ENCODE measurements around the gene MOCS3.

Gene MOCS3, protein sequence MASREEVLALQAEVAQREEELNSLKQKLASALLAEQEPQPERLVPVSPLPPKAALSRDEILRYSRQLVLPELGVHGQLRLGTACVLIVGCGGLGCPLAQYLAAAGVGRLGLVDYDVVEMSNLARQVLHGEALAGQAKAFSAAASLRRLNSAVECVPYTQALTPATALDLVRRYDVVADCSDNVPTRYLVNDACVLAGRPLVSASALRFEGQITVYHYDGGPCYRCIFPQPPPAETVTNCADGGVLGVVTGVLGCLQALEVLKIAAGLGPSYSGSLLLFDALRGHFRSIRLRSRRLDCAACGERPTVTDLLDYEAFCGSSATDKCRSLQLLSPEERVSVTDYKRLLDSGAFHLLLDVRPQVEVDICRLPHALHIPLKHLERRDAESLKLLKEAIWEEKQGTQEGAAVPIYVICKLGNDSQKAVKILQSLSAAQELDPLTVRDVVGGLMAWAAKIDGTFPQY

DNA sequence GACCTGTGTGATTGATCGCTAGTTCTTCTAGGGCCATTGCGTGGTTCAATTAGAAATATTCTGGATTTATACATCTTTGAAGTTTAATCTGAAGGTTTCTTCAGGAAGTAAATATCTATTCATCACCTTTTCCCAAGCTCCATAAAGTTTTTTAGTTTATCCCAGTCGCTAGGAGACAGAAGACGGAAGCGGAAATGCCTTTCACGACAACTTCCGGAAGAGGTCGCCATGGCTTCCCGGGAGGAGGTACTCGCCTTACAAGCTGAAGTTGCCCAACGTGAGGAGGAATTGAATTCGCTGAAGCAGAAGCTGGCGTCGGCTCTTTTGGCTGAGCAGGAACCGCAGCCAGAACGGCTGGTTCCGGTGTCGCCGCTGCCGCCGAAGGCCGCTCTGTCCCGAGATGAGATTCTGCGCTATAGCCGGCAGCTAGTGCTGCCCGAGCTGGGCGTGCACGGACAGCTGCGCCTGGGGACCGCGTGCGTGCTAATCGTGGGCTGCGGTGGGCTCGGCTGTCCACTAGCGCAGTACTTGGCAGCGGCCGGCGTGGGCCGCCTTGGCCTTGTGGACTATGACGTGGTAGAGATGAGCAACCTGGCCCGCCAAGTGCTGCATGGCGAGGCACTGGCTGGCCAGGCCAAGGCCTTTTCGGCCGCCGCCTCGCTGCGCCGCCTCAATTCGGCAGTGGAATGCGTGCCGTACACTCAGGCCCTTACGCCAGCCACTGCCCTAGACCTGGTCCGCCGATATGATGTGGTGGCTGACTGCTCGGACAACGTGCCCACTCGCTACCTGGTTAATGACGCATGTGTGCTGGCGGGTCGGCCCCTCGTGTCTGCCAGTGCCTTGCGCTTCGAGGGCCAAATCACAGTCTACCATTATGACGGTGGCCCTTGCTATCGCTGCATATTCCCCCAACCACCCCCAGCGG, at the start of gene MOCS3:
Gene MOCS3, plus strand, starts transcription at position 204 of the 928 bp plus-strand sequence. Its CDS starts 25 bp downstream, at position 229.
- peak; percentile 54 for DNase-seq (ENCODE audit: low read depth, low spot score)
- H3K36me3 ChIP-seq (ENCODE audit: control insufficient read depth, insufficient read depth, low read length), result no peaks in the 10 kb centered on the region
- no peaks in the 10 kb centered on the region for H3K9me3 ChIP-seq (ENCODE audit: control insufficient read depth, insufficient read depth, low read length)
- H3K4me3 ChIP-seq (ENCODE audit: low read length), result peak within 1 kb of the TSS; percentile 99
- H3K4me1 ChIP-seq (ENCODE audit: control insufficient read depth, insufficient read depth, low read length), result no peaks in the 10 kb centered on the region
- H3K27ac ChIP-seq (ENCODE audit: low read length), result no peak within 1 kb of the TSS
- no peaks in the 10 kb centered on the region for H3K27me3 ChIP-seq (ENCODE audit: control insufficient read depth, insufficient read depth, low read length)
- no CpG with 5 or more reads among the region's 67 CpGs for WGBS (ENCODE audit: insufficient coverage, insufficient read length)

DNA sequence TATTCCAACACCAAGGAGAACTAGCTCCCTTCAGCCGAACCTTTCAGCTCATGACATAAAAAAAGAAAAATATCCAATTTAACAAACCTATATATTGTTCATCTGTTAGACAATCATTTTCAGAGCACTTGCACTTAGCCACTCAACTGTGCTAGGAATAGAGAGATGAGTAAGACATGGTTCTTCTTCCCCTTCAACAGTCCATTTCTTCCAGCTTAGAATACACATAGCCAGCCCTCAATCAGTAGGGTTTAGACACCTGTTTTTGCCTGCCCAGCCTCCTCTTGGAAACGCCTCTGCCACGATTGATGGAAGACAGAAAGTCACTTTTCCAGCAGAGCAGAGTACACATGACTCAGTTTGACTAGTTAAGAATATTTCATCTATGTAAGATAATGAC, 49.2 kb upstream of the MOCS3 start:
- no CpG with 5 or more reads among the region's 3 CpGs for WGBS (ENCODE audit: insufficient coverage, insufficient read length)
- no peaks in the 10 kb centered on the region for H3K4me1 ChIP-seq (ENCODE audit: control insufficient read depth, insufficient read depth, low read length)
- H3K27me3 ChIP-seq (ENCODE audit: control insufficient read depth, insufficient read depth, low read length), result no peaks in the 10 kb centered on the region
- DNase-seq (ENCODE audit: low read depth, low spot score), result no peak
- H3K4me3 ChIP-seq (ENCODE audit: low read length), result no peak overlapping the region
- no peaks in the 10 kb centered on the region for H3K9me3 ChIP-seq (ENCODE audit: control insufficient read depth, insufficient read depth, low read length)
- H3K36me3 ChIP-seq (ENCODE audit: control insufficient read depth, insufficient read depth, low read length), result no peaks in the 10 kb centered on the region; the same call in 1 of the 2 replicates
- no peak overlapping the region for H3K27ac ChIP-seq (ENCODE audit: low read length)

- H3K4me1 ChIP-seq (ENCODE audit: control insufficient read depth, insufficient read depth, low read length), result no peaks in the 10 kb centered on the region
- no CpG with 5 or more reads among the region's 3 CpGs for WGBS (ENCODE audit: insufficient coverage, insufficient read length)
- no peaks in the 10 kb centered on the region; the same call in 1 of the 2 replicates for H3K36me3 ChIP-seq (ENCODE audit: control insufficient read depth, insufficient read depth, low read length)
These were observed 47.6 kb upstream of the MOCS3 start for GRCh38 chr20:50911030-50911429.

DNA sequence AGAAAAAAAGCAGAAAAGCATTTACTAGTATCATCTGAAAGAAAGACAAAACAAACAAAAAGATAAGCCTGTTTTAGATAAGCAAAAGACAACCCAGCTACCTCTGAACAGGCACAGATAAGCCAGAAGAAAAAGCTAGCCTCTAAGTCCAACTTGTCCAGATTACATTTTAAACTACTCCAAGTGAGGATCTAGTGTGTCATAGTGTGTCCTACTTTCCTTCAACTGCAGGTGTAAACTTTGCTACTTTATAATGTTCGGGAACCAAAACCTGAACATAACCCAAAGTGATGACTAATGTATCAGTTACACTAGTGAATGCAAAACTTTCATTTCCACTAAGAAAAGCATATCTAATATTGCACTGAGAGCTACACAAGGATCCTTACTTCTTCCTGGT, 46.9 kb upstream of the MOCS3 start:
- no CpG with 5 or more reads among the region's 1 CpG for WGBS (ENCODE audit: insufficient coverage, insufficient read length)
- Histone ChIP-seq H3K9me3 (ENCODE audit: control insufficient read depth, insufficient read depth, low read length) (no peaks in the 10 kb centered on the region), H3K36me3 (ENCODE audit: control insufficient read depth, insufficient read depth, low read length) (no peaks in the 10 kb centered on the region), H3K4me1 (ENCODE audit: control insufficient read depth, insufficient read depth, low read length) (no peaks in the 10 kb centered on the region), H3K4me3 (ENCODE audit: low read length) (no peak overlapping the region), H3K27me3 (ENCODE audit: control insufficient read depth, insufficient read depth, low read length) (no peaks in the 10 kb centered on the region), H3K27ac (ENCODE audit: low read length) (no peak overlapping the region)
- DNase-seq (ENCODE audit: low read depth, low spot score), result no peak

More at GRCh38 chr20:50911030-50911429, 47.6 kb upstream of the MOCS3 start:
- H3K27me3 ChIP-seq (ENCODE audit: control insufficient read depth, insufficient read depth, low read length), result no peaks in the 10 kb centered on the region
- no peaks in the 10 kb centered on the region for H3K9me3 ChIP-seq (ENCODE audit: control insufficient read depth, insufficient read depth, low read length)
- H3K4me3 ChIP-seq (ENCODE audit: low read length), result no peak overlapping the region
- H3K27ac ChIP-seq (ENCODE audit: low read length), result no peak overlapping the region
- no peak for DNase-seq (ENCODE audit: low read depth, low spot score)

- Histone ChIP-seq H3K36me3 (ENCODE audit: control insufficient read depth, insufficient read depth, low read length) (no peaks in the 10 kb centered on the region), H3K9me3 (ENCODE audit: control insufficient read depth, insufficient read depth, low read length) (no peaks in the 10 kb centered on the region), H3K27me3 (ENCODE audit: control insufficient read depth, insufficient read depth, low read length) (no peaks in the 10 kb centered on the region), H3K27ac (ENCODE audit: low read length) (no peak overlapping the region), H3K4me3 (ENCODE audit: low read length) (no peak overlapping the region), H3K4me1 (ENCODE audit: control insufficient read depth, insufficient read depth, low read length) (no peaks in the 10 kb centered on the region)
- no peak for DNase-seq (ENCODE audit: low read depth, low spot score)
- WGBS (ENCODE audit: insufficient coverage, insufficient read length), result no CpG with 5 or more reads among the region's 2 CpGs
These were observed 44.8 kb upstream of the MOCS3 start for GRCh38 chr20:50913690-50914375.

DNA sequence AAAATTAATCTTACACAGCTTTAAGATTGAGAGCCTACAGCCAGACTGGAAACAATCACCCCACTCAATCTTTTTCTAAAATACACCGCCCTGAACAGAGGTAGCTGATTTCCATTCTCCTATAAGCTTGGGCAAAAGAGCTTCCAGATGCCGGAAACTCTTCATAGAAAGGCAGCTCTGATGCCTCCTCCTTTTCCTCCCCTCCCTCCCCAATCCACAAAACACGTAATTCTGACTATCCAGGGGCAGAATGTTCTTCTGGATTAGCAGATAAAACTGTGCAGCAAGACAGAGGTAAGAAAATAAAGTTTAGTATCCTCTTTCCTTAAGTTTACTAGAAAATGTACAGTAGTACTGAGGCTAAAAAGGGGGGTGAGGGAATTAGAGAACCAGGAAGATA, 43.2 kb upstream of the MOCS3 start:
- no peak overlapping the region for H3K27ac ChIP-seq (ENCODE audit: low read length)
- no peaks in the 10 kb centered on the region for H3K36me3 ChIP-seq (ENCODE audit: control insufficient read depth, insufficient read depth, low read length)

GRCh38 chr20:50916257-50916656, 42.4 kb upstream of the MOCS3 start:
- H3K9me3 ChIP-seq (ENCODE audit: control insufficient read depth, insufficient read depth, low read length), result no peaks in the 10 kb centered on the region
- H3K4me3 ChIP-seq (ENCODE audit: low read length), result no peak overlapping the region
- H3K27me3 ChIP-seq (ENCODE audit: control insufficient read depth, insufficient read depth, low read length), result no peaks in the 10 kb centered on the region
- no peak for DNase-seq (ENCODE audit: low read depth, low spot score)
- H3K27ac ChIP-seq (ENCODE audit: low read length), result no peak overlapping the region
- no peaks in the 10 kb centered on the region for H3K4me1 ChIP-seq (ENCODE audit: control insufficient read depth, insufficient read depth, low read length)
- WGBS (ENCODE audit: insufficient coverage, insufficient read length), result no CpG with 5 or more reads among the region's 5 CpGs
- H3K36me3 ChIP-seq (ENCODE audit: control insufficient read depth, insufficient read depth, low read length), result no peaks in the 10 kb centered on the region

More for the DNA sequence above, 43.2 kb upstream of the MOCS3 start:
- no peaks in the 10 kb centered on the region for H3K27me3 ChIP-seq (ENCODE audit: control insufficient read depth, insufficient read depth, low read length)
- no peak overlapping the region for H3K4me3 ChIP-seq (ENCODE audit: low read length)
- no peaks in the 10 kb centered on the region for H3K9me3 ChIP-seq (ENCODE audit: control insufficient read depth, insufficient read depth, low read length)
- WGBS (ENCODE audit: insufficient coverage, insufficient read length), result no CpG with 5 or more reads among the region's 3 CpGs
- no peaks in the 10 kb centered on the region for H3K4me1 ChIP-seq (ENCODE audit: control insufficient read depth, insufficient read depth, low read length)
- DNase-seq (ENCODE audit: low read depth, low spot score), result no peak

GRCh38 chr20:50916934-50917333, 41.7 kb upstream of the MOCS3 start:
- Histone ChIP-seq H3K36me3 (ENCODE audit: control insufficient read depth, insufficient read depth, low read length) (no peaks in the 10 kb centered on the region), H3K27ac (ENCODE audit: low read length) (no peak overlapping the region)

GRCh38 chr20:50918403-50918802, 40.2 kb upstream of the MOCS3 start:
- Histone ChIP-seq H3K27me3 (ENCODE audit: control insufficient read depth, insufficient read depth, low read length) (0 out of 2 replicates have a peak, but pooled peaks cover 2% of the 10 kb centered on the region), H3K9me3 (ENCODE audit: control insufficient read depth, insufficient read depth, low read length) (no peaks in the 10 kb centered on the region), H3K36me3 (ENCODE audit: control insufficient read depth, insufficient read depth, low read length) (no peaks in the 10 kb centered on the region), H3K4me3 (ENCODE audit: low read length) (no peak overlapping the region), H3K4me1 (ENCODE audit: control insufficient read depth, insufficient read depth, low read length) (0 out of 2 replicates have a peak, but pooled peaks cover 2% of the 10 kb centered on the region), H3K27ac (ENCODE audit: low read length) (no peak overlapping the region)
- DNase-seq (ENCODE audit: low read depth, low spot score), result no peak
- no CpG with 5 or more reads among the region's 3 CpGs for WGBS (ENCODE audit: insufficient coverage, insufficient read length)

More at GRCh38 chr20:50916934-50917333, 41.7 kb upstream of the MOCS3 start:
- H3K9me3 ChIP-seq (ENCODE audit: control insufficient read depth, insufficient read depth, low read length), result no peaks in the 10 kb centered on the region
- H3K4me1 ChIP-seq (ENCODE audit: control insufficient read depth, insufficient read depth, low read length), result 0 out of 2 replicates have a peak, but pooled peaks cover 2% of the 10 kb centered on the region
- DNase-seq (ENCODE audit: low read depth, low spot score), result no peak
- WGBS (ENCODE audit: insufficient coverage, insufficient read length), result no CpG with 5 or more reads among the region's 3 CpGs
- H3K4me3 ChIP-seq (ENCODE audit: low read length), result no peak overlapping the region
- H3K27me3 ChIP-seq (ENCODE audit: control insufficient read depth, insufficient read depth, low read length), result no peaks in the 10 kb centered on the region

- DNase-seq (ENCODE audit: low read depth, low spot score), result no peak
These were observed 39.1 kb upstream of the MOCS3 start for GRCh38 chr20:50919567-50919966.

More at GRCh38 chr20:50919567-50919966, 39.1 kb upstream of the MOCS3 start:
- WGBS (ENCODE audit: insufficient coverage, insufficient read length), result no CpG with 5 or more reads among the region's 6 CpGs
- H3K27me3 ChIP-seq (ENCODE audit: control insufficient read depth, insufficient read depth, low read length), result 0 out of 2 replicates have a peak, but pooled peaks cover 2% of the 10 kb centered on the region
- no peaks in the 10 kb centered on the region for H3K9me3 ChIP-seq (ENCODE audit: control insufficient read depth, insufficient read depth, low read length)
- H3K4me1 ChIP-seq (ENCODE audit: control insufficient read depth, insufficient read depth, low read length), result peaks cover 2% of the 10 kb centered on the region; the same call in 1 of the 2 replicates
- H3K4me3 ChIP-seq (ENCODE audit: low read length), result no peak overlapping the region
- H3K27ac ChIP-seq (ENCODE audit: low read length), result no peak overlapping the region
- no peaks in the 10 kb centered on the region for H3K36me3 ChIP-seq (ENCODE audit: control insufficient read depth, insufficient read depth, low read length)

Measured in iPS DF 6.9 (cell line).